ENCODE measurements around the gene OR4F6. TPM values are rescaled to one million over a fixed set of nuclear protein-coding genes. Genes with fewer than 3 reads are reported as not detected.

OR4F6 gene
- total and polyA plus RNA-seq, 2 experiments from 2014 or later: not detected

DNA sequence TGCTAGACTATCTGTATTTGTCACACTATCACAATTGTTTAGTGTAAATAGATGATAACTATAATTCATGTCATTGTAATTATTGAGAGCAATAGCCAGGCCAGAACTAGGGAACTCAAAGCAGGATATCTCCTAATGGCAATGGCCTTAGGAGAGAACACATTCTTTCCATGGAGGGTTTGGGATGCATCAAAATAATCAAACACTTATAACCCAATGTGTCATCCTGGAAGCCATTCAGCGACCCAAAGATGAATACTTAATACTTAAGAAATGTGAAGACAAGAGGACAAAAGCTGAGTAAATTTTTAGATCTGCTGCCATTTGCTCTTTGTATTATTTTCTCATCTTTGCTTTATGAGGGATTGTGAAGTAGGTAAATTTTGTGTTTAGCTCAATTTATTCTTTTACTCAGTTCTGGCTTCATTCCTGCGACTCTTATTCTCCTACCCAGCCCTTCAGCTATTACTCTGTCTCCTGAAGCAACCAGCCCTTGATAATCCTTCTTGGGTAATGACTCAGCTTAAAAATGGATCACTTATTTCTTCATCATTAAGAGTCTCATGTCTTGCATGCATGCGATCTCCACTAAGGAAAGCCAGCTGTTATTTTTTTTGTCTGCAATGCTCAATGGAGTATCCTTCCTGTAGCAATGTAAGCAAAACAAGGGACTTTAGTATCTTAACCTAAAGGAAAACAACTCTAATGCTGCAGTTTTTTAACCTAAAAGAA, 10.7 kb downstream of the OR4F6 start (continued):
- TF ChIP-seq, protein P1, sequence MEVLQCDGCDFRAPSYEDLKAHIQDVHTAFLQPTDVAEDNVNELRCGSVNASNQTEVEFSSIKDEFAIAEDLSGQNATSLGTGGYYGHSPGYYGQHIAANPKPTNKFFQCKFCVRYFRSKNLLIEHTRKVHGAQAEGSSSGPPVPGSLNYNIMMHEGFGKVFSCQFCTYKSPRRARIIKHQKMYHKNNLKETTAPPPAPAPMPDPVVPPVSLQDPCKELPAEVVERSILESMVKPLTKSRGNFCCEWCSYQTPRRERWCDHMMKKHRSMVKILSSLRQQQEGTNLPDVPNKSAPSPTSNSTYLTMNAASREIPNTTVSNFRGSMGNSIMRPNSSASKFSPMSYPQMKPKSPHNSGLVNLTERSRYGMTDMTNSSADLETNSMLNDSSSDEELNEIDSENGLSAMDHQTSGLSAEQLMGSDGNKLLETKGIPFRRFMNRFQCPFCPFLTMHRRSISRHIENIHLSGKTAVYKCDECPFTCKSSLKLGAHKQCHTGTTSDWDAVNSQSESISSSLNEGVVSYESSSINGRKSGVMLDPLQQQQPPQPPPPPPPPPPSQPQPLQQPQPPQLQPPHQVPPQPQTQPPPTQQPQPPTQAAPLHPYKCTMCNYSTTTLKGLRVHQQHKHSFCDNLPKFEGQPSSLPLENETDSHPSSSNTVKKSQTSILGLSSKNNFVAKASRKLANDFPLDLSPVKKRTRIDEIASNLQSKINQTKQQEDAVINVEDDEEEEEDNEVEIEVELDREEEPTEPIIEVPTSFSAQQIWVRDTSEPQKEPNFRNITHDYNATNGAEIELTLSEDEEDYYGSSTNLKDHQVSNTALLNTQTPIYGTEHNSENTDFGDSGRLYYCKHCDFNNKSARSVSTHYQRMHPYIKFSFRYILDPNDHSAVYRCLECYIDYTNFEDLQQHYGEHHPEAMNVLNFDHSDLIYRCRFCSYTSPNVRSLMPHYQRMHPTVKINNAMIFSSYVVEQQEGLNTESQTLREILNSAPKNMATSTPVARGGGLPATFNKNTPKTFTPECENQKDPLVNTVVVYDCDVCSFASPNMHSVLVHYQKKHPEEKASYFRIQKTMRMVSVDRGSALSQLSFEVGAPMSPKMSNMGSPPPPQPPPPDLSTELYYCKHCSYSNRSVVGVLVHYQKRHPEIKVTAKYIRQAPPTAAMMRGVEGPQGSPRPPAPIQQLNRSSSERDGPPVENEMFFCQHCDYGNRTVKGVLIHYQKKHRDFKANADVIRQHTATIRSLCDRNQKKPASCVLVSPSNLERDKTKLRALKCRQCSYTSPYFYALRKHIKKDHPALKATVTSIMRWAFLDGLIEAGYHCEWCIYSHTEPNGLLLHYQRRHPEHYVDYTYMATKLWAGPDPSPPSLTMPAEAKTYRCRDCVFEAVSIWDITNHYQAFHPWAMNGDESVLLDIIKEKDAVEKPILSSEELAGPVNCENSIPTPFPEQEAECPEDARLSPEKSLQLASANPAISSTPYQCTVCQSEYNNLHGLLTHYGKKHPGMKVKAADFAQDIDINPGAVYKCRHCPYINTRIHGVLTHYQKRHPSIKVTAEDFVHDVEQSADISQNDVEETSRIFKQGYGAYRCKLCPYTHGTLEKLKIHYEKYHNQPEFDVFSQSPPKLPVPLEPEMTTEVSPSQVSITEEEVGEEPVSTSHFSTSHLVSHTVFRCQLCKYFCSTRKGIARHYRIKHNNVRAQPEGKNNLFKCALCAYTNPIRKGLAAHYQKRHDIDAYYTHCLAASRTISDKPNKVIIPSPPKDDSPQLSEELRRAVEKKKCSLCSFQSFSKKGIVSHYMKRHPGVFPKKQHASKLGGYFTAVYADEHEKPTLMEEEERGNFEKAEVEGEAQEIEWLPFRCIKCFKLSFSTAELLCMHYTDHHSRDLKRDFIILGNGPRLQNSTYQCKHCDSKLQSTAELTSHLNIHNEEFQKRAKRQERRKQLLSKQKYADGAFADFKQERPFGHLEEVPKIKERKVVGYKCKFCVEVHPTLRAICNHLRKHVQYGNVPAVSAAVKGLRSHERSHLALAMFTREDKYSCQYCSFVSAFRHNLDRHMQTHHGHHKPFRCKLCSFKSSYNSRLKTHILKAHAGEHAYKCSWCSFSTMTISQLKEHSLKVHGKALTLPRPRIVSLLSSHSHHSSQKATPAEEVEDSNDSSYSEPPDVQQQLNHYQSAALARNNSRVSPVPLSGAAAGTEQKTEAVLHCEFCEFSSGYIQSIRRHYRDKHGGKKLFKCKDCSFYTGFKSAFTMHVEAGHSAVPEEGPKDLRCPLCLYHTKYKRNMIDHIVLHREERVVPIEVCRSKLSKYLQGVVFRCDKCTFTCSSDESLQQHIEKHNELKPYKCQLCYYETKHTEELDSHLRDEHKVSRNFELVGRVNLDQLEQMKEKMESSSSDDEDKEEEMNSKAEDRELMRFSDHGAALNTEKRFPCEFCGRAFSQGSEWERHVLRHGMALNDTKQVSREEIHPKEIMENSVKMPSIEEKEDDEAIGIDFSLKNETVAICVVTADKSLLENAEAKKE (CRISPR knock-in tag; IDR thresholded peaks at IDR 0.05): no peak
- TF ChIP-seq ZNF331 (CRISPR knock-in tag; IDR thresholded peaks at IDR 0.05; ENCODE audit: low read depth): no peak
- no peak for TF ChIP-seq EZH2phosphoT487 (IDR thresholded peaks at IDR 0.05; ENCODE audit: unreplicated experiment)
- no peak for TF ChIP-seq ZNF114 (CRISPR knock-in tag; IDR thresholded peaks at IDR 0.05)
- TF ChIP-seq, protein P2, sequence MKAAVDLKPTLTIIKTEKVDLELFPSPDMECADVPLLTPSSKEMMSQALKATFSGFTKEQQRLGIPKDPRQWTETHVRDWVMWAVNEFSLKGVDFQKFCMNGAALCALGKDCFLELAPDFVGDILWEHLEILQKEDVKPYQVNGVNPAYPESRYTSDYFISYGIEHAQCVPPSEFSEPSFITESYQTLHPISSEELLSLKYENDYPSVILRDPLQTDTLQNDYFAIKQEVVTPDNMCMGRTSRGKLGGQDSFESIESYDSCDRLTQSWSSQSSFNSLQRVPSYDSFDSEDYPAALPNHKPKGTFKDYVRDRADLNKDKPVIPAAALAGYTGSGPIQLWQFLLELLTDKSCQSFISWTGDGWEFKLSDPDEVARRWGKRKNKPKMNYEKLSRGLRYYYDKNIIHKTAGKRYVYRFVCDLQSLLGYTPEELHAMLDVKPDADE (IDR thresholded peaks at IDR 0.05): no peak
- TF ChIP-seq CREB1 (CRISPR knock-in tag; IDR thresholded peaks at IDR 0.05; ENCODE audit: low read depth): no peak
- no peak for TF ChIP-seq POLR2AphosphoS5 (IDR thresholded peaks at IDR 0.05; ENCODE audit: low read depth)
- no peak for TF ChIP-seq EZH2 (IDR thresholded peaks at IDR 0.05; ENCODE audit: low read depth, unreplicated experiment)

DNA sequence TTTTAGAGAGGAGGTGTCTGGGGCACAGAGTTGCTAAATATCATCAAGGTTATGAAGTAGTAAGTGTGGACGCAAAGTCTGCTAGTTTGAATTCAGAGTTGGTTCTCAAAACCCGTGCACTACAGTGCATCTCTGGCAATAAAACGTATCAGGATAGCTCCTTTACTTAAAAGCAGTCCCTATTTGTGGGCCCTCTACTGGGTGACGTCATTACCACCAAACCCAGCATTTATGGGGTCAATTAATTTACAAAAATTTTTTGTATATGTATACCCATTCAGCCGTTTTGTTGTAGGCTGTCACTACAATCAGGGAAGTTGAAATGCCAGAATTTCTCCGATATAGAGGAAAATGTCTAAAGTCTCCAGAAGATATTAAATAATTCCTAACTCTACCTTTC, 17.5 kb downstream of the OR4F6 start:
- H2AFZ ChIP-seq: no peak overlapping the region
- H3K27me3 Mint-ChIP-seq (ENCODE audit: insufficient read depth, low read depth, poor library complexity): no peaks in the 10 kb centered on the region
- H3K9me3 Mint-ChIP-seq: no peaks in the 10 kb centered on the region; the same call in 2 of the 3 replicates
- H3F3A ChIP-seq (replicated peaks; ENCODE audit: low read depth): no peaks in the 10 kb centered on the region
- DNase-seq (ENCODE audit: low spot score) (no peak), ATAC-seq (no peak)
- H3K27ac Mint-ChIP-seq: no peak overlapping the region
- no peak overlapping the region for H3K27ac ChIP-seq (ENCODE audit: low read depth)
- H3K4me1 ChIP-seq (ENCODE audit: insufficient read depth): no peaks in the 10 kb centered on the region
- H3K36me3 Mint-ChIP-seq (ENCODE audit: low read depth): no peaks in the 10 kb centered on the region
- no peaks in the 10 kb centered on the region for H3K36me3 ChIP-seq (ENCODE audit: insufficient read depth)
- no peaks in the 10 kb centered on the region for H3K79me2 ChIP-seq (replicated peaks; ENCODE audit: insufficient read depth)
- no peaks in the 10 kb centered on the region for H3K4me1 Mint-ChIP-seq
- H3K9me2 ChIP-seq (ENCODE audit: insufficient read depth): 0 out of 2 replicates have a peak, but pooled peaks cover 3% of the 10 kb centered on the region
- no peaks in the 10 kb centered on the region for H4K20me1 ChIP-seq (replicated peaks; ENCODE audit: insufficient read depth)
- no peak overlapping the region for H3K4me3 Mint-ChIP-seq
- H3K27me3 ChIP-seq (ENCODE audit: insufficient read depth): no peaks in the 10 kb centered on the region
- H3K4me3 ChIP-seq: no peak overlapping the region
- no peak overlapping the region for H3K4me2 ChIP-seq
- TF ChIP-seq ZNF331 (CRISPR knock-in tag; IDR thresholded peaks at IDR 0.05; ENCODE audit: low read depth): no peak
- TF ChIP-seq ZNF114 (CRISPR knock-in tag; IDR thresholded peaks at IDR 0.05): no peak
- TF ChIP-seq EZH2 (IDR thresholded peaks at IDR 0.05; ENCODE audit: low read depth, unreplicated experiment): no peak
- TF ChIP-seq, protein P3, sequence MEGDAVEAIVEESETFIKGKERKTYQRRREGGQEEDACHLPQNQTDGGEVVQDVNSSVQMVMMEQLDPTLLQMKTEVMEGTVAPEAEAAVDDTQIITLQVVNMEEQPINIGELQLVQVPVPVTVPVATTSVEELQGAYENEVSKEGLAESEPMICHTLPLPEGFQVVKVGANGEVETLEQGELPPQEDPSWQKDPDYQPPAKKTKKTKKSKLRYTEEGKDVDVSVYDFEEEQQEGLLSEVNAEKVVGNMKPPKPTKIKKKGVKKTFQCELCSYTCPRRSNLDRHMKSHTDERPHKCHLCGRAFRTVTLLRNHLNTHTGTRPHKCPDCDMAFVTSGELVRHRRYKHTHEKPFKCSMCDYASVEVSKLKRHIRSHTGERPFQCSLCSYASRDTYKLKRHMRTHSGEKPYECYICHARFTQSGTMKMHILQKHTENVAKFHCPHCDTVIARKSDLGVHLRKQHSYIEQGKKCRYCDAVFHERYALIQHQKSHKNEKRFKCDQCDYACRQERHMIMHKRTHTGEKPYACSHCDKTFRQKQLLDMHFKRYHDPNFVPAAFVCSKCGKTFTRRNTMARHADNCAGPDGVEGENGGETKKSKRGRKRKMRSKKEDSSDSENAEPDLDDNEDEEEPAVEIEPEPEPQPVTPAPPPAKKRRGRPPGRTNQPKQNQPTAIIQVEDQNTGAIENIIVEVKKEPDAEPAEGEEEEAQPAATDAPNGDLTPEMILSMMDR (conservative IDR thresholded peaks at IDR 0.05; ENCODE audit: low read depth in 2 of 2): no peak
- TF ChIP-seq CREB1 (CRISPR knock-in tag; IDR thresholded peaks at IDR 0.05; ENCODE audit: low read depth): no peak
